Thymus (tissue), 11 donors: ENCODE results near the gene PSD. TPM values are rescaled to one million over a fixed set of nuclear protein-coding genes. Genes with fewer than 3 reads are reported as not detected.
"Not testable (repeated sequence)": the region's sequence is repeated elsewhere in the genome, so short reads cannot be mapped to it uniquely, and the experiment has no call there.

ENCODE experiments used
- DNase-seq, 9 donors: peaks; one replicate each; pipeline ENCODE4 v3.0.0-alpha.2; 2013; ENCODE audit warnings: low spot score in 9 of 9, low read depth in 6 of 9, missing footprints in 1 of 9
- H3K27ac ChIP-seq, 2 donors: one replicate each; pipeline ENCODE4 v1.5.1; 2013; ENCODE audit warnings: control low read depth in 1 of 2, low read depth in 1 of 2, low read length in 1 of 2, mild to moderate bottlenecking in 1 of 2, moderate library complexity in 1 of 2
- H3K27me3 ChIP-seq, 2 donors: one replicate each; pipeline ENCODE4 v1.5.1; 2013; ENCODE audit warnings: low read length in 1 of 2; ENCODE audit not compliant: control insufficient read depth in 2 of 2, insufficient read depth in 1 of 2
- H3K36me3 ChIP-seq, 2 donors: one replicate each; pipeline ENCODE4 v1.5.1; 2013; ENCODE audit warnings: low read length in 1 of 2, mild to moderate bottlenecking in 1 of 2, moderate library complexity in 1 of 2; ENCODE audit not compliant: control insufficient read depth in 2 of 2, insufficient read depth in 2 of 2
- H3K4me1 ChIP-seq, 2 donors: one replicate each; pipeline ENCODE4 v1.5.1; 2013; ENCODE audit warnings: low read length in 2 of 2; ENCODE audit not compliant: control insufficient read depth in 2 of 2, insufficient read depth in 2 of 2
- H3K4me3 ChIP-seq, 2 donors: one replicate each; pipeline ENCODE4 v1.5.1; 2013; ENCODE audit warnings: low read length in 2 of 2, control low read depth in 1 of 2, mild to moderate bottlenecking in 1 of 2
- H3K9me3 ChIP-seq, 2 donors: one replicate each; pipeline ENCODE4 v1.5.1; 2013; ENCODE audit warnings: low read length in 1 of 2, mild to moderate bottlenecking in 1 of 2; ENCODE audit not compliant: control insufficient read depth in 2 of 2, insufficient read depth in 1 of 2
- WGBS: extraction: QIAGEN DNeasy Blood & Tissue Kit; methylation state at CpG from one replicate; pipeline ENCODE4 v1.1.7; 2013; 5-methylcytosine and 5-hydroxymethylcytosine counted together
- polyA plus RNA-seq: library from polyadenylated mRNA; stranded (reverse); fragments of 200-250 nt; gene quantifications from one replicate; pipeline ENCODE4 v1.2.3, GENCODE V29; 2013
- total RNA-seq: library from RNA; stranded (reverse); fragments of 120-200 nt; gene quantifications from one replicate; pipeline ENCODE4 v1.2.4, GENCODE V29; 2013
- donor health status: healthy.

The PSD gene
- total and polyA plus RNA-seq, 2 donors, result 3.8 to 4.6 TPM

DNA sequence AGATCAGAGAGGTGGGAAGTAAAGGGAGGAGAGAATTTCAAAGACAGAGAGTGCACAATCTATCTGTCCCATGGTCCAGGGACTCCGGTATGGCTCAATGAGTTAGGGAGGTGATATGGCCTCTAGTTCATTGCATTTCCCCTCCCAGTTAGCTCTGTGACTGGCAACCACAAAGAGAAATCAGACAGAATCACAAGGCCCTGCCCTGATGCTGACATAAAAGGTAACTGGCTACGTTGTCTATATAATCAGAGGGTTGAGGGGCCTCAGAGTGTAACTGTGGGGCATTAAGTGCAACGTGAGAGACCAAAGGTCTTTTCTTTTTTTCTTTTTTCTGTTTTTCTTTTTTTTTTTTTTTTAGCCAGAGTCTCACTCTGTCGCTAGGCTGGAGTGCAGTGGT lies 40.1 kb upstream of the PSD start:
- peaks cover 13 to 22% of the 10 kb centered on the region in 2 donors for H3K4me1 ChIP-seq
- WGBS, result 95% methylated on average over 4 of the region's 4 CpGs
- no peak overlapping the region for H3K4me3 ChIP-seq
- peaks cover 0 to 6% of the 10 kb centered on the region in 2 donors for H3K36me3 ChIP-seq
- DNase-seq, result no peak
- H3K9me3 ChIP-seq, result no peaks in the 10 kb centered on the region
- H3K27ac ChIP-seq, result no peak overlapping the region
- peaks cover 0 to 25% of the 10 kb centered on the region in 2 donors for H3K27me3 ChIP-seq

DNA sequence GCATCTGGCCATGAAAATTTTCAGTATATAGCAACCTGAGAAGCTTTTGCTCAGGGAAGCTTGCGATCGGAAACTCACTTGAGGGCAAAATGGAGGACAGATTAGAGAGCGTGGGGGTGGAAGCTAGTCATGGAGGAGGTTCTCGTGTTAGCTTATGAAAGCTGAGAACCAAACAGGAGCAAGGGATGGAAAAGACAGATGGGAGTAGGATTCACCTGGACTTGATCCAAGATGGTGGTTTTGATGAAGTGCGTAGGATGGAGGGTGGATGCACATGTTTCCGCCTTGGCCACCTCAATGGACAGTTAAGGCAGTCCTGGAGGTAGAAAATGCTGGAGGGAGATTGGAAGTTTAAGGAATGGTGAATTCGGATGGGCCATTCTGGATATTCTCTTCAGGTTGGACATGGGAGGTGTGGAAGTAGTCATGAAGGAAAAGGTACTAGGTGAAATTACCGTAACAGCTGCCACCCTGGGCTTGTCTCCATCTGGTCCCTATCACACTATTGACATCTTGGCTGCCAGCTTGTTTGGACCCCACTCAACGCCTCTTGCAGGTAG lies 39.1 kb upstream of the PSD start:
- WGBS, result 91% methylated on average over 9 of the region's 9 CpGs
- H3K27ac ChIP-seq, result no peak overlapping the region
- DNase-seq, result no peak
- H3K36me3 ChIP-seq, result peaks cover 0 to 7% of the 10 kb centered on the region in 2 donors
- no peak overlapping the region for H3K4me3 ChIP-seq
- no peaks in the 10 kb centered on the region for H3K9me3 ChIP-seq
- H3K4me1 ChIP-seq, result peaks cover 13 to 19% of the 10 kb centered on the region in 2 donors
- H3K27me3 ChIP-seq, result peaks cover 0 to 15% of the 10 kb centered on the region in 2 donors

DNA sequence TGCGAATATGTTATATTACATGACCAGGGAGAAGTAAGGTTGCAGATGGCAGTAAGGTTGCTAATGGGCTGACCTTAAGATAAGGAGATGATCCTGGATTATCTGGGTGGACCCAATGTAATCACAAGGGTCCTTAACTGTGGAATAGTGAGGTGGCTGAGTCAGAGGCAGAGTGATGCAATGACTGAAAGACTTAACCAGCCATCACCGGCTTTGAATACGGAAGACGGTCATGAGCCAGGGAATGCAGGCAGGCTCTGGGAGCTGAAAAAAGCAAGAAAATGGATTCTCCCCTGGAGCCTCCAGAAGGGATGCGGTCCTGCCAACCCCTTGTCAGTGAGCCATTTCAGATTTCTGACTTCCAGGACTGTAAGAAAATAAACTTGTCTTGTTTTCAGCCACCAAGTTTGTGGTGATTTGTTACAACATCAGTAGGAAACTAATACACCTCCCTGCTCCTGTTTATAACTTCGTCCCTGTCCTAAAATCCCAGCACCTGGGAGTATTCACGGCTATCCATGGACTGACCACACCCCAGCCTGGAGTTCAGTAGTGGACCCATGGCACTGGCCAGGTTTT lies 37.4 kb upstream of the PSD start:
- peaks cover 6 to 14% of the 10 kb centered on the region in 2 donors for H3K4me1 ChIP-seq
- H3K27ac ChIP-seq, result no peak overlapping the region
- H3K4me3 ChIP-seq, result no peak overlapping the region
- 96% methylated on average over 7 of the region's 7 CpGs for WGBS
- H3K9me3 ChIP-seq, result no peaks in the 10 kb centered on the region
- no peaks in the 10 kb centered on the region for H3K27me3 ChIP-seq
- no peak for DNase-seq
- H3K36me3 ChIP-seq, result peaks cover 0 to 15% of the 10 kb centered on the region in 2 donors

DNA sequence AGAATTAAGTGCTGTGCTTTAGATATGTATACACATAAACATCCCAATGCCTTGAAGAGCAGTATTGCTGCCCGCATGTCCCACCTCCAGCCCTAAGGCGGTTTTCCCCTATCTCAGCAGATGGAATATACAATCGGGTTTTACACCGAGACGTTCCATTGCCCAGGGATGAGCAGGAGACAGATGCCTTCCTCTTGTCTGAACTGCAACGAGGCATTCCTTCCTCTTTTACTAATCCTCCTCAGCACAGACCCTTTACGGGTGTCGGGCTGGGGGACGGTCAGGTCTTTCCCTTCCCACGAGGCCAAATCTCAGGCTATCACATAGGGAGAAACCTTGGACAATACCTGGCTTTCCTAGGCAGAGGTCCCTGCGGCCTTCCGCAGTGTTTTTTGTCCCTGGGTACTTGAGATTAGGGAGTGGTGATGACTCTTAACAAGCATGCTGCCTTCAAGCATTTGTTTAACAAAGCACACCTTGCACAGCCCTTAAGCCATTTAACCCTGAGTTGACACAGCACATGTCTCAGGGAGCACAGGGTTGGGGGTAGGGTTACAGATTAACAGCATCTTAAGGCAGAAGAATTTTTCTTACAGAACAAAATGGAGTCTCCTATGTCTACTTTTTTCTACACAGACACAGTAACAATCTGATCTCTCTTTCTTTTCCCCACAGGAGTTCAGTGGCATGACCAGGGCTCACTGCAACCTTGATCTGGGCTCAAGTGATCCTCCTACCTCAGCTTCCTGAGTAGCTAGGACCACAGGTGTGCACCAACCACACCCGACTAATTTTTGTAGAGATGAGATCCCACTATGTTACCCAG lies 36.3 kb upstream of the PSD start:
- peaks cover 4 to 15% of the 10 kb centered on the region in 2 donors for H3K4me1 ChIP-seq
- peaks cover 0 to 15% of the 10 kb centered on the region in 2 donors for H3K36me3 ChIP-seq
- not testable (repeated sequence) for H3K4me3 ChIP-seq, H3K9me3 ChIP-seq, DNase-seq, H3K27me3 ChIP-seq, H3K27ac ChIP-seq
- WGBS, result 94% methylated on average over 13 of the region's 13 CpGs

DNA sequence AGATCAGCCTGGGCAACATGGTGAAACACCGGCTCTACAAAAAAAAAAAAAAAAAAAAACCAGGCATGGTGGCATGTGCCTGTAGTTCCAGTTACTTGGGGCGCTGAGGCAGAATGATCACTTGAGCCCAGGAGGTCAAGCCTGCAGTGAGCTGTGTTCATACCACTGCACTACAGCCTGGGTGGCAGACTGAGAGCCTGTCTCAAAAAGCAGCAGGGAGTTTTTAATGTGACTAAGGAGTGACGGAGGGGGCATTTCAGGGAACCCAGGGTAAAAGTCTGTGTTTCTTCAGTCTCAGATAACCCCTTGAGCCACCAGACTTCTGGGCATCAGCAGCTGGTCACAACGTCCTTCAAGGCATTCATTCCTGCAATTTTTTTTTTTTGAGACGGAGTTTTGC lies 34.9 kb upstream of the PSD start:
- H3K27ac ChIP-seq, result no peak overlapping the region
- DNase-seq, result no peak
- H3K4me1 ChIP-seq, result peaks cover 6 to 23% of the 10 kb centered on the region in 2 donors
- no peak overlapping the region for H3K4me3 ChIP-seq
- no peaks in the 10 kb centered on the region for H3K9me3 ChIP-seq
- WGBS, result 95% methylated on average over 5 of the region's 5 CpGs
- H3K27me3 ChIP-seq, result no peaks in the 10 kb centered on the region
- peaks cover 0 to 15% of the 10 kb centered on the region in 2 donors for H3K36me3 ChIP-seq

DNA sequence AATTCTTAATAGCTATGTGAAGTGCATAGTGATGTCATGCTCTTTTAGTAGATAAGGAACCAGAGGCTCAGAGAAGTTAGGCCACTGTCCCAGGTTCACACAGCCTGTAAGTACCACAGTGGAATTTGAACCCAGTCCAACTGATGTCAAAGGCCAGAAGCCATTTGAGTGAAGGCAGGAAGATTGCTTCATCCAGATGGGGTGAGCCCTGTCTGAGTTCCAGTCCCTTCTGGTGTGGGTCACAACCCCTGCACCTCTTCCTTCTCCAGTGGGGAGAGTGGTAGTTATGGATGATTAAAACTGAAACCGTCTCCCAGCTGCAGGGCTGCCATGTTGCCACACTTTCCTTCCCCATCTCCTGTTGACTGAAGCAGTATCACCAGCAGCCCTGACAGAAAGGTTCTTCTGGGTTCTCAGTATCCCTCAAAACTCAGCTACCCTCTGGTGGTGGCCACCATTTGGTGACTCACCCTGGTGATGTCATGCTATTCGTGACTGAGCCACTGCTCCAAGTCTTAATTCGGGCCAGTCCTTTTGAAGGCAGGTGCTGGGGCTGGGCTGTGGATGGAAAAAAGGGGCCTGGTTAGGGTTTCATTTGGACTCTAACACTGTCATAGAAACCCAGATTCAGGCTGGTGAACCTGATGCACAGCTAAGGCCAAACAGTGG lies 34.2 kb upstream of the PSD start:
- H3K4me1 ChIP-seq, result peaks cover 6 to 23% of the 10 kb centered on the region in 2 donors
- H3K9me3 ChIP-seq, result no peaks in the 10 kb centered on the region
- 92% methylated on average over 3 of the region's 3 CpGs for WGBS
- H3K4me3 ChIP-seq, result no peak overlapping the region
- peaks cover 0 to 15% of the 10 kb centered on the region in 2 donors for H3K36me3 ChIP-seq
- no peak for DNase-seq
- no peaks in the 10 kb centered on the region for H3K27me3 ChIP-seq
- H3K27ac ChIP-seq, result peak overlapping the region in 1 of 2 donors; percentile 15

DNA sequence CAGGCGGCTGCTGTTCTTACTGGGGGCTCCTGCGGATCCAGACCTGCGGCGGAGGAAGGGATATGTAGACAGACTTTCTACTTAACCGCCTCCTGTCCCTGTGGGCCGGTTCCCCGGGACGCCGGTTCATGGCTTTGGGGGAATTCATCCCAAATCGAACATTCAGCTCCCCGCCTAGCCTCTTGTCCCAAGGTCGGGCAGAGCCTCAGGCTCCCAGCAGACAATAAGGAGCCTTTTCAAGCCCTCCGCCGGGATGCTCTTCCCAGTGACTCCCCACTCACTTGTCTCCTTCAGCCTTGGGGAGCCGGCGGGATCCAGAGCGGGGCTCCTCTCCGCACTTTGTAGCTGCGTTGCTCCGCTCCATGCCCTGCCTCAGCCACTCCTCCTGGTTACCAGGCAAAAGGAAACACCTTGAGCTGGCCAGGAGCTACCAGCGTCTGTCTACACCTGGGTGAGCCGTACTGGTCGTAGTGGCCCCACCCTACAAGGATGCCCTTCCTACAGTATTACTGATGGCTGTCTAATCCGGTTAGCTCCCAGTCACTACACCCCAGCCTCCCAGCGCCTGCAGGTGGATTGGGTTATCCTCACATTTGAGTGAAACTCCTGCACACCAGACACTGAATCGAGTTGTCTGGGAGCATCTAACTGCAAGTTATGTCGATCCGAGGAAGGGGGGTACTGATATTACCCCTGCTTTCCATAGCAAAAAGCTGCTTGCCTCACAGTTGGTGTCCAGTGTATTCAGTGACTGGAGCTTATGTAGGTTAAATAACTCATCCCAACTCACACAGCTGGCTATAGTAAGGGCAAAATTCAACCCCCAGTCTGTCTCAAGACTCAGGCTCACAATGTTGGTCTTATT lies 32.8 kb upstream of the PSD start, which contains the start of gene C10orf95:
Gene C10orf95, minus strand, starts transcription at position 439 of the 865 bp plus-strand sequence. CDS start 450 bp downstream, outside the sequence.
- H3K27me3 ChIP-seq, result no peaks in the 10 kb centered on the region
- DNase-seq, result no peak
- H3K36me3 ChIP-seq, result peaks cover 0 to 15% of the 10 kb centered on the region in 2 donors
- peak within 1 kb of the TSS in 1 of 2 donors; percentile 91 for H3K27ac ChIP-seq
- WGBS, result 43% methylated on average over 28 of the region's 28 CpGs
- H3K4me1 ChIP-seq, result peaks cover 6 to 23% of the 10 kb centered on the region in 2 donors
- no peaks in the 10 kb centered on the region for H3K9me3 ChIP-seq
- H3K4me3 ChIP-seq, result peak within 1 kb of the TSS; percentile 57 to 89

DNA sequence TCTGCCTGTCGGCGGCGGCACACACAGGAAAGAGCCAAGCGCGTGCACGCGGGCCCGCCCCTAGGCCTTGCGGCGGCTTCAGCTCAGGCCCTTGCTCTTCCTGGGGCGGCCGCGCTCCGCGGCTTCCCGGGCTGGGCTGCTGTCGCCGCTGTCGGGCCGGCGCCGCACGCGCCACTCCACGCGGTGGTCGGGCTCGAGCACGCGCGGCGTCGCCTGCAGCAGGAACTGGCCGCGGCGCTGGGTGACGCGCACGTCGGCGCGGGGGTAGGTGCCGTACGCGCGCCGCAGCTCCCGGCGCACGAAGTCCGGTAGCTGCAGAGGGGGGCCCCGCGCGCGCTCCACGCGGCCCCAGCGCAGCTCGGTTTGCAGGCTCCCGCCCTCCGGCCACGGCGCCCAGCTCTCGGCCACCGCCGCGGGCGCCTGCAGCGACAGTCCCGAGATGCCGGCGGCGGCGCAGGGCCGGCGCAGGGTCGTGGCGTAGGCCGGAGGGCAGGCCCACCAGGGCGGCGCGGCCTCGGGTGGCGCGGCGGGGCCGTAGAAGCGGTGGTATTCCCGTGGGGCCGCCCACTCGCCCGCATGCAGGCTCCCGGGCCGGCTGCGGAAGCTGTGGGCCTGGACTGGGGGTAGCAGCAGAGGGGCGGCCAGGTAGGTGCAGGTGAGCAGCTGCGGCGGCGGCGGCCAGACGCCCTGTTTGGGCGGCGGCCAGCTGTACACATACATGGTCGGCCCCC lies 32.0 kb upstream of the PSD start:
- no peaks in the 10 kb centered on the region for H3K27me3 ChIP-seq
- H3K36me3 ChIP-seq, result peaks cover 0 to 8% of the 10 kb centered on the region in 2 donors
- DNase-seq, result peak; percentile 57 to 91 (median 81)
- H3K9me3 ChIP-seq, result no peaks in the 10 kb centered on the region
- peak overlapping the region; percentile 81 to 91 for H3K27ac ChIP-seq
- peaks cover 6 to 23% of the 10 kb centered on the region in 2 donors for H3K4me1 ChIP-seq
- peak overlapping the region; percentile 57 to 89 for H3K4me3 ChIP-seq
- WGBS, result under 1% methylated on average over 104 of the region's 104 CpGs
